Astrocyte (in vitro differentiated cells and primary cell): ENCODE measurements around the gene ZBTB17. TPM values are rescaled to one million over a fixed set of nuclear protein-coding genes. Genes with fewer than 3 reads are reported as not detected.
A peak's percentile ranks its signal among the peaks of the same experiment; 100 is the strongest.

Experiments
- DNase-seq: peaks from one replicate; pipeline ENCODE4 v3.0.0-alpha.2; 2010; ENCODE audit warnings: low read depth
- FAIRE-seq: peaks from 2 replicates; lab custom pipeline; 2011; peaks lifted over from hg19 to GRCh38; lab: Jason Lieb, UNC
- H2AFZ ChIP-seq: 2 replicates; pipeline ENCODE4 v1.6.0; 2012; ENCODE audit warnings: low read depth, low read length, inconsistent platforms
- H3K27ac ChIP-seq: 2 replicates; pipeline ENCODE4 v1.5.1; 2011; ENCODE audit warnings: low read depth, low read length, inconsistent platforms
- H3K27me3 ChIP-seq: 2 replicates; pipeline ENCODE4 v1.6.0; 2011; ENCODE audit warnings: low read length, inconsistent platforms; ENCODE audit not compliant: insufficient read depth
- H3K36me3 ChIP-seq: 2 replicates; pipeline ENCODE4 v1.5.1; 2011; ENCODE audit warnings: low read length, inconsistent platforms; ENCODE audit not compliant: insufficient read depth
- H3K4me1 ChIP-seq: 2 replicates; pipeline ENCODE4 v1.5.1; 2011; ENCODE audit warnings: low read length, inconsistent platforms; ENCODE audit not compliant: insufficient read depth
- H3K4me2 ChIP-seq: 2 replicates; pipeline ENCODE4 v1.6.0; 2012; ENCODE audit warnings: low read length, inconsistent platforms
- H3K4me3 ChIP-seq: 2 replicates; pipeline ENCODE4 v1.5.1; 2011; ENCODE audit warnings: low read depth, mild to moderate bottlenecking, low read length, inconsistent platforms; ENCODE audit not compliant: insufficient read depth
- H3K79me2 ChIP-seq: 2 replicates; pipeline ENCODE4 v1.6.0; 2012; ENCODE audit warnings: mild to moderate bottlenecking, low read length, inconsistent platforms; ENCODE audit not compliant: insufficient read depth
- H3K9ac ChIP-seq: 2 replicates; pipeline ENCODE4 v1.6.0; 2012; ENCODE audit warnings: mild to moderate bottlenecking, low read length, inconsistent platforms
- H3K9me3 ChIP-seq: 2 replicates; pipeline ENCODE4 v1.5.1; 2012; ENCODE audit warnings: low read depth, mild to moderate bottlenecking, low read length, inconsistent platforms; ENCODE audit not compliant: insufficient read depth
- H4K20me1 ChIP-seq: 2 replicates; pipeline ENCODE4 v1.6.0; 2012; ENCODE audit warnings: low read length, inconsistent platforms; ENCODE audit not compliant: insufficient read depth
- H3K27ac Mint-ChIP-seq: one replicate; pipeline ENCODE4 v1.8.0; 2021; ENCODE audit warnings: mild to moderate bottlenecking, mixed read lengths; ENCODE audit not compliant: unreplicated experiment
- H3K27me3 Mint-ChIP-seq: one replicate; pipeline ENCODE4 v1.8.0; 2021; ENCODE audit warnings: low read depth, mixed read lengths; ENCODE audit not compliant: unreplicated experiment
- H3K36me3 Mint-ChIP-seq: one replicate; pipeline ENCODE4 v1.8.0; 2021; ENCODE audit warnings: low read depth, mixed read lengths; ENCODE audit not compliant: unreplicated experiment
- H3K4me1 Mint-ChIP-seq: one replicate; pipeline ENCODE4 v1.8.0; 2021; ENCODE audit warnings: low read depth, mixed read lengths; ENCODE audit not compliant: unreplicated experiment
- H3K4me3 Mint-ChIP-seq: one replicate; pipeline ENCODE4 v1.8.0; 2021; ENCODE audit warnings: mild to moderate bottlenecking, moderate library complexity, mixed read lengths; ENCODE audit not compliant: unreplicated experiment
- H3K9me3 Mint-ChIP-seq: one replicate; pipeline ENCODE4 v1.8.0; 2021; ENCODE audit warnings: mild to moderate bottlenecking, mixed read lengths; ENCODE audit not compliant: unreplicated experiment
- EZH2 ChIP-seq: IDR thresholded peaks from 2 replicates; pipeline ENCODE4 v1.6.1; 2012; ENCODE audit warnings: mild to moderate bottlenecking, low read length, inconsistent platforms; ENCODE audit not compliant: insufficient read depth
- total RNA-seq: library from RNA; stranded (reverse); gene quantifications from 2 replicates; pipeline ENCODE4 v1.2.1, GENCODE V29; 2021
- TF ChIP-seq, protein P1 (sequence below): IDR thresholded peaks from 2 replicates; pipeline ENCODE4 v1.5.1; 2011; ENCODE audit warnings: low read depth, mild to moderate bottlenecking, inconsistent platforms, low read length, moderate library complexity; ENCODE audit not compliant: insufficient read depth

Gene ZBTB17
- total RNA-seq, 1 donor from 2014 or later, result 28.1 TPM

DNA sequence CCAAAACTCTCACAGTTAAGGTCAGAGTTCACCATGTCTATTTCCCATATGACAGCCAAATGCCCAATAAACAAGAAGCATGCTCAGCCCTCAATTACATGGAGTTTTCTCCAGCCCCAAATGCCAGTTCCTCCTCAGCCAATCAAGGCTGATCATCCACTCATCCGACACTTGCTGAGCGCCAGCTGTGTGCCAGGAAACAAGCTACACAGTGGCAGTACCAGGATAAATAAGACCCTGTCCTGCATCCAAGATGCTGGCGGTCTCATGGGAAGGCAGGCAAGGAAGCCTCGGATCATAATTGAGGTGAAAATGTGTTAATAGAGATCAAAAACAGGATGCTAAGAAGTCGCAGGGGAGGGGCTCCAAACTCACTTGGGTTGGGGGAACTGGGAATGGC lies 7.7 kb downstream of the ZBTB17 start:
- FAIRE-seq (no peak), DNase-seq (no peak)
- Mint-ChIP-seq H3K36me3 (peaks cover 33% of the 10 kb centered on the region), H3K4me1 (peaks cover 17% of the 10 kb centered on the region), H3K27ac (no peak overlapping the region), H3K27me3 (no peaks in the 10 kb centered on the region), H3K9me3 (peaks cover 4% of the 10 kb centered on the region), H3K4me3 (peak overlapping the region; percentile 20)
- peaks cover 87% of the 10 kb centered on the region for H3K79me2 ChIP-seq
- H3K4me1 ChIP-seq, result peaks cover 17% of the 10 kb centered on the region
- no peak overlapping the region for H2AFZ ChIP-seq
- peaks cover 62% of the 10 kb centered on the region for H4K20me1 ChIP-seq
- H3K27me3 ChIP-seq, result no peaks in the 10 kb centered on the region
- H3K9ac ChIP-seq, result no peak overlapping the region
- no peaks in the 10 kb centered on the region for H3K9me3 ChIP-seq
- peaks cover 15% of the 10 kb centered on the region for H3K36me3 ChIP-seq
- H3K4me2 ChIP-seq, result no peak overlapping the region
- TF ChIP-seq EZH2, result no peak
- TF ChIP-seq, protein P1, sequence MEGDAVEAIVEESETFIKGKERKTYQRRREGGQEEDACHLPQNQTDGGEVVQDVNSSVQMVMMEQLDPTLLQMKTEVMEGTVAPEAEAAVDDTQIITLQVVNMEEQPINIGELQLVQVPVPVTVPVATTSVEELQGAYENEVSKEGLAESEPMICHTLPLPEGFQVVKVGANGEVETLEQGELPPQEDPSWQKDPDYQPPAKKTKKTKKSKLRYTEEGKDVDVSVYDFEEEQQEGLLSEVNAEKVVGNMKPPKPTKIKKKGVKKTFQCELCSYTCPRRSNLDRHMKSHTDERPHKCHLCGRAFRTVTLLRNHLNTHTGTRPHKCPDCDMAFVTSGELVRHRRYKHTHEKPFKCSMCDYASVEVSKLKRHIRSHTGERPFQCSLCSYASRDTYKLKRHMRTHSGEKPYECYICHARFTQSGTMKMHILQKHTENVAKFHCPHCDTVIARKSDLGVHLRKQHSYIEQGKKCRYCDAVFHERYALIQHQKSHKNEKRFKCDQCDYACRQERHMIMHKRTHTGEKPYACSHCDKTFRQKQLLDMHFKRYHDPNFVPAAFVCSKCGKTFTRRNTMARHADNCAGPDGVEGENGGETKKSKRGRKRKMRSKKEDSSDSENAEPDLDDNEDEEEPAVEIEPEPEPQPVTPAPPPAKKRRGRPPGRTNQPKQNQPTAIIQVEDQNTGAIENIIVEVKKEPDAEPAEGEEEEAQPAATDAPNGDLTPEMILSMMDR, result no peak
- no peak overlapping the region for H3K4me3 ChIP-seq
- H3K27ac ChIP-seq, result no peak overlapping the region

DNA sequence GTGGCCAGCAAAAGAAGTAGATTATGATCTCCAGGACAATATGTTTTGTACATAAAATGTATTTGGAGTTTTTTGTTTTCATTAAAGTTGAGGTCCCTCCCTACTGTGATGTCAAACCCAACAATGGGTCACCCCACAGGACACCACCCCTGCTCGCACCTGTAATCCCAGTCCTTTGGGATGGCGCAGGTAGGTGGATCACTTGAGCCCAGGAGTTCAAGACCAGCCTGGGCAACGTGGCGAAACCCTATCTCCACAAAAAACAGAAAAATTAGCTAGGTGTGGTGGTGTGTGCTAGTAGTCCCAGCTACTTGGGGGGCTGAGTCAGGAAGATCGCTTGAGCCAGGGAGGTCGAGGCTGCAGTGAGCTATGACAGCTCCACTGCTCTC lies 9.0 kb downstream of the ZBTB17 start:
- FAIRE-seq (no peak), DNase-seq (no peak)
- peaks cover 4% of the 10 kb centered on the region for H3K9me3 Mint-ChIP-seq
- no peak overlapping the region for H3K4me3 ChIP-seq
- H3K9me3 ChIP-seq, result no peaks in the 10 kb centered on the region
- H3K4me2 ChIP-seq, result no peak overlapping the region
- H3K4me1 Mint-ChIP-seq, result peaks cover 19% of the 10 kb centered on the region
- H3K9ac ChIP-seq, result no peak overlapping the region
- TF ChIP-seq, protein P1, result no peak
- TF ChIP-seq EZH2, result no peak
- peaks cover 17% of the 10 kb centered on the region for H3K4me1 ChIP-seq
- peaks cover 9% of the 10 kb centered on the region for H3K36me3 ChIP-seq
- H2AFZ ChIP-seq, result no peak overlapping the region
- no peaks in the 10 kb centered on the region for H3K27me3 Mint-ChIP-seq
- H3K27ac ChIP-seq, result no peak overlapping the region
- peak overlapping the region; percentile 45 for H3K4me3 Mint-ChIP-seq
- no peaks in the 10 kb centered on the region for H3K27me3 ChIP-seq
- peaks cover 87% of the 10 kb centered on the region for H3K79me2 ChIP-seq
- H4K20me1 ChIP-seq, result peaks cover 58% of the 10 kb centered on the region
- H3K27ac Mint-ChIP-seq, result no peak overlapping the region
- peaks cover 31% of the 10 kb centered on the region for H3K36me3 Mint-ChIP-seq

DNA sequence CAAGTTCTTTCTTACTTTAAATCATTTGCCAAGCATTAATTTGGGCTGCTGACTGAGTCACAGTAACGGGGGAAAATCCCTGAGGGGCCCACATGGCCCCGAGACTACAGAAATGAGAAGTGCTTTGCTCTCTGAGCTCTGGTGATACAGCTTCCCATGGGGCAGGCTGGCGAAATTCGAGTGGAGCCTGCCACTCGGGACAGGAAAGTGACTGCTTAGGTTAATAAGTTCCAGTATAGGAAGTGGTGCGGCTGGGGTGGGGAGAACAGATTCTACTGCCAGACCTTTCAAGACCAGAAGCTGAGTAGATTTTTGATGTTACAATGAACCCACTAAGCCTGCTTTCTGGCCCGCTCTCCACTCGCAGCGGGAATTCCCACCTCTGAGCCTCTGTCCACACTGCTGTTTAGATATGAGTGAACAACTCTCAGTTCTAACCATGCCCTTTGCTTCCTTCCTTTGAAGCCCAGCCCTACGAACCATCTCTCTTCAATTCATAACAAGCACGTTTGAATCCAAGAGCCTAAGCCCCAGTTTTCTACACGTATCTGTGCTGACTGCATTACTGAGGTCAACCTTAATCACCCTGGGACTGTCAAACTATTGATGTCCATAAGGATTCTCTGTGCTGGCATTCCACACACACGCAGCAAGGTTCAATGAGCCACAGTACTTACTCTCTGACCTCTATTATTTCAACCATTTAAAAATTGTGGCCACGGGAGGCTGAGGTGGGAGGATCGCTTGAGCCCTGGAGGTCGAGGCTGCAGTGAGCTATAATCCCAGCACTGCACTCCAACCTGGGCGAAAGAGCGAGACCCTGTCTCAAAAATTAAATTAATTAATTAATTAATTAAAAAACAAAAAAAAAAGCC lies 9.6 kb downstream of the ZBTB17 start:
- H3K4me1 Mint-ChIP-seq, result peaks cover 19% of the 10 kb centered on the region
- FAIRE-seq (no peak), DNase-seq (peak; percentile 34)
- Histone ChIP-seq H3K27ac (peak overlapping the region; percentile 56), H3K79me2 (peaks cover 88% of the 10 kb centered on the region), H3K27me3 (no peaks in the 10 kb centered on the region), H3K4me3 (no peak overlapping the region), H3K9ac (peak overlapping the region; percentile 58), H3K4me2 (peak overlapping the region; percentile 52), H2AFZ (no peak overlapping the region), H3K36me3 (peaks cover 5% of the 10 kb centered on the region), H3K4me1 (peaks cover 17% of the 10 kb centered on the region), H3K9me3 (no peaks in the 10 kb centered on the region), H4K20me1 (peaks cover 54% of the 10 kb centered on the region)
- peaks cover 31% of the 10 kb centered on the region for H3K36me3 Mint-ChIP-seq
- H3K4me3 Mint-ChIP-seq, result no peak overlapping the region
- TF ChIP-seq EZH2, result no peak
- TF ChIP-seq, protein P1, result no peak
- H3K9me3 Mint-ChIP-seq, result peaks cover 4% of the 10 kb centered on the region
- H3K27ac Mint-ChIP-seq, result peak overlapping the region; percentile 62
- no peaks in the 10 kb centered on the region for H3K27me3 Mint-ChIP-seq
